ENCODE measurements around the gene COPG2.
"Not testable (repeated sequence)": the region's sequence is repeated elsewhere in the genome, so short reads cannot be mapped to it uniquely, and the experiment has no call there.

Gene COPG2

DNA sequence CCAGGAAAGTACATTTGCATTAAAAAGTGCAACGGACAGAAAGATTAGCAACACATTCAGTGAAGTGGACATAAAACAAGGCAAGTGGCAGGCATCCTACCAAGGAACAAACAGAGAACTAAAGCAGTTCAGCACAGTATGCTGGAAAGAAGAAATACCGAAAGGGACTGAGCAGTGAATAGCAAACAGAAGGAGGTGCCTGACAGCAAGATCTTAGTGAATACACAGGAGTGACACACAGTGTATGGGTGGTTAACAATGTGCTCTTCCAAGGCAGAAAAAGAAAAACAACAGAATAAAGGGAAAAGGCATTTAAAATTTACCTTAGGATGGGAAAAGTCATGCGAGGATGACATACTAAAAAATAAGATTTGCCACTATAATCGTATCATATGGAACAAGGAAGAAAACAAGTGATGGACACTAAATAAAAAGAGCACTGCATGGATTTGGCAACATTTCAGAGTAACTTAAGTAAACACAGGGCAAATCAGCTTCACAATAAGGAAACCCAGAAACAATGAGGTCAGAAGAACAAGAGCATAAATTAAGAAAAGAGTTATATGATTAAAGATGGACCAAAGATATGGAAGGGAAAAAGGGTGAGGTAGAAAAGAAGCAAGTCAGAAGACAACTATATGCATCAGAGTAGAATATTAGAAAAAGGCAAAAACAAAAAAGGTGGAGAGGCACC lies 147.1 kb downstream of the COPG2 start:
- Histone ChIP-seq H3K4me3 (ENCODE audit: low read length, poor library complexity, severe bottlenecking) (no peak overlapping the region), H3F3A (ENCODE audit: low read depth) (no peaks in the 10 kb centered on the region), H3K4me2 (ENCODE audit: low read depth, low read length, poor library complexity, severe bottlenecking) (no peak overlapping the region), H3K79me2 (ENCODE audit: insufficient read depth, low read length) (no peaks in the 10 kb centered on the region), H4K20me1 (ENCODE audit: insufficient read depth, low read length, poor library complexity, severe bottlenecking) (no peaks in the 10 kb centered on the region), H3K36me3 (ENCODE audit: insufficient read depth, low read length) (peaks cover 11% of the 10 kb centered on the region; the same call in 1 of the 2 replicates), H2AFZ (ENCODE audit: low read length) (no peak overlapping the region), H3K27me3 (ENCODE audit: insufficient read depth, low read length, poor library complexity, severe bottlenecking) (no peaks in the 10 kb centered on the region), H3K9me2 (replicated peaks; ENCODE audit: low read depth, low read length) (no peaks in the 10 kb centered on the region), H3K9me3 (ENCODE audit: insufficient read depth, low read depth, low read length) (no peaks in the 10 kb centered on the region), H3K9ac (ENCODE audit: low read depth, low read length, poor library complexity, severe bottlenecking) (no peak overlapping the region), H3K4me1 (ENCODE audit: insufficient read depth, low read length, poor library complexity, severe bottlenecking) (no peaks in the 10 kb centered on the region)
- TF ChIP-seq EZH2phosphoT487 (IDR thresholded peaks at IDR 0.05; ENCODE audit: borderline replicate concordance) = no peak
- TF ChIP-seq, protein P1, sequence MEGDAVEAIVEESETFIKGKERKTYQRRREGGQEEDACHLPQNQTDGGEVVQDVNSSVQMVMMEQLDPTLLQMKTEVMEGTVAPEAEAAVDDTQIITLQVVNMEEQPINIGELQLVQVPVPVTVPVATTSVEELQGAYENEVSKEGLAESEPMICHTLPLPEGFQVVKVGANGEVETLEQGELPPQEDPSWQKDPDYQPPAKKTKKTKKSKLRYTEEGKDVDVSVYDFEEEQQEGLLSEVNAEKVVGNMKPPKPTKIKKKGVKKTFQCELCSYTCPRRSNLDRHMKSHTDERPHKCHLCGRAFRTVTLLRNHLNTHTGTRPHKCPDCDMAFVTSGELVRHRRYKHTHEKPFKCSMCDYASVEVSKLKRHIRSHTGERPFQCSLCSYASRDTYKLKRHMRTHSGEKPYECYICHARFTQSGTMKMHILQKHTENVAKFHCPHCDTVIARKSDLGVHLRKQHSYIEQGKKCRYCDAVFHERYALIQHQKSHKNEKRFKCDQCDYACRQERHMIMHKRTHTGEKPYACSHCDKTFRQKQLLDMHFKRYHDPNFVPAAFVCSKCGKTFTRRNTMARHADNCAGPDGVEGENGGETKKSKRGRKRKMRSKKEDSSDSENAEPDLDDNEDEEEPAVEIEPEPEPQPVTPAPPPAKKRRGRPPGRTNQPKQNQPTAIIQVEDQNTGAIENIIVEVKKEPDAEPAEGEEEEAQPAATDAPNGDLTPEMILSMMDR (conservative IDR thresholded peaks at IDR 0.05; ENCODE audit: low read length) = no peak

DNA sequence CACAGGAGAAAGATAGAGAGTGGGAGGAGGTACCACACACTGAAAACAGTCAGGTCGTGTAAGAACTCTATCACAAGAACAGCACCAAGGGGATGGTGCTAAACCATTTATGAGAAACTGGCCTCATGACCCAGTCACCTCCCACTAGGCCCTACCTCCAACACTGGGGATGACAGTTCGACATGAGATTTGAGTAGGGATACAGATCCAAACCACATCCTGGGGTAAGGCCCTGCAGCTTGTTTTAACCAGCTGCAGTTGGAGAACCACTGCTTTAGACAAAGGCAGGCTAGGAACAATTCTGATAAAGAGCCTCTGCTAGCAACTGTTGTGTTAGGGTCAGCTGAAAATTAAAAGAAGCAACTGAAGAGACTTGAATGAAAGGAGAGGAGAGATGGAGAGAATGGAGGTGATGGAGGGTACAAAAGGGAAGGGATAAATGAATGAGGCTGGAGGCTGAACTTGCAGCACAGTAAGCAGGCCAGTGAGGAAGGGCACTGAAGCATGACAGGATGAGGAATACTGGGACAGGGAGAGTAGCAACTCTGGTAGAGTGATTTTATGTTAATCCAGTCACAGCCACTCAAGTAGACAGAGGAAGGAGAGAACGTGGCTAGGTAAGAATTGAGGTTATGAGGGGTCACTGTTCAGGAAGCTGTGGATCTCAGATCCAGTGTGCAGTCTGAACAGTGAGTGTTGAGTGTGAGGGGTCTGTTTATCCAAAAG lies 153.1 kb downstream of the COPG2 start:
- no peaks in the 10 kb centered on the region for H3K79me2 ChIP-seq (ENCODE audit: insufficient read depth, low read length)
- TF ChIP-seq, protein P1 (conservative IDR thresholded peaks at IDR 0.05; ENCODE audit: low read length) = no peak
- no peak for TF ChIP-seq EZH2phosphoT487 (IDR thresholded peaks at IDR 0.05; ENCODE audit: borderline replicate concordance)
- no peaks in the 10 kb centered on the region for H3K27me3 ChIP-seq (ENCODE audit: insufficient read depth, low read length, poor library complexity, severe bottlenecking)
- no peaks in the 10 kb centered on the region for H3K9me2 ChIP-seq (replicated peaks; ENCODE audit: low read depth, low read length)
- H3K9ac ChIP-seq (ENCODE audit: low read depth, low read length, poor library complexity, severe bottlenecking) = no peak overlapping the region
- H3F3A ChIP-seq (ENCODE audit: low read depth) = no peaks in the 10 kb centered on the region
- no peaks in the 10 kb centered on the region for H4K20me1 ChIP-seq (ENCODE audit: insufficient read depth, low read length, poor library complexity, severe bottlenecking)
- peaks cover 41% of the 10 kb centered on the region; the same call in 1 of the 2 replicates for H3K36me3 ChIP-seq (ENCODE audit: insufficient read depth, low read length)
- H3K4me1 ChIP-seq (ENCODE audit: insufficient read depth, low read length, poor library complexity, severe bottlenecking) = peaks cover 9% of the 10 kb centered on the region
- no peaks in the 10 kb centered on the region for H3K9me3 ChIP-seq (ENCODE audit: insufficient read depth, low read depth, low read length)
- H3K4me3 ChIP-seq (ENCODE audit: low read length, poor library complexity, severe bottlenecking) = no peak overlapping the region
- H3K4me2 ChIP-seq (ENCODE audit: low read depth, low read length, poor library complexity, severe bottlenecking) = no peak overlapping the region
- no peak overlapping the region for H2AFZ ChIP-seq (ENCODE audit: low read length)

DNA sequence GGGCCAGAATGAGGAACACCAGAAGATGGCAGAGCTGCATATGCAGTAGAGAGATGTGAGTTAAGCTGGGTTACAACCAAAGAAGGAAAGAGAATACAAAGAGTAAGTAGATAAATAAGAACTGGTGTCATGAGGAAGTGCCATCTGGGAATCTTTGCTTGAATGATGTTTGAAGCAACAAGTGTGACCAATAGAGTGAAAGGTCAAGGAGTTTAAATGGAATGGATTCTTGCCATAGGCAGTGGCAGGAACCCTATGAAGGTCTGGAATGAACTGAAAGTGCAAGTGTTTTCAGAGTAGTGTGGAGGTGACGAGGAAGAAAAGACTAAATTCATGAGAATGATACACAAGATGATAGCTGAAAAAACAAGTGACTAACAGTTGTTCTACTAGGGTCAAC lies 155.1 kb downstream of the COPG2 start:
- H3F3A ChIP-seq (ENCODE audit: low read depth) = no peaks in the 10 kb centered on the region
- H3K27me3 ChIP-seq (ENCODE audit: insufficient read depth, low read length, poor library complexity, severe bottlenecking) = no peaks in the 10 kb centered on the region
- H3K9me2 ChIP-seq (replicated peaks; ENCODE audit: low read depth, low read length) = no peaks in the 10 kb centered on the region
- no peaks in the 10 kb centered on the region for H3K9me3 ChIP-seq (ENCODE audit: insufficient read depth, low read depth, low read length)
- no peak overlapping the region for H2AFZ ChIP-seq (ENCODE audit: low read length)
- no peaks in the 10 kb centered on the region for H4K20me1 ChIP-seq (ENCODE audit: insufficient read depth, low read length, poor library complexity, severe bottlenecking)
- TF ChIP-seq, protein P1 (conservative IDR thresholded peaks at IDR 0.05; ENCODE audit: low read length) = no peak
- no peak for TF ChIP-seq EZH2phosphoT487 (IDR thresholded peaks at IDR 0.05; ENCODE audit: borderline replicate concordance)
- H3K36me3 ChIP-seq (ENCODE audit: insufficient read depth, low read length) = peaks cover 56% of the 10 kb centered on the region; the same call in 1 of the 2 replicates
- H3K79me2 ChIP-seq (ENCODE audit: insufficient read depth, low read length) = no peaks in the 10 kb centered on the region
- no peak overlapping the region for H3K4me3 ChIP-seq (ENCODE audit: low read length, poor library complexity, severe bottlenecking)
- H3K9ac ChIP-seq (ENCODE audit: low read depth, low read length, poor library complexity, severe bottlenecking) = no peak overlapping the region
- no peak overlapping the region for H3K4me2 ChIP-seq (ENCODE audit: low read depth, low read length, poor library complexity, severe bottlenecking)
- peaks cover 9% of the 10 kb centered on the region for H3K4me1 ChIP-seq (ENCODE audit: insufficient read depth, low read length, poor library complexity, severe bottlenecking)

DNA sequence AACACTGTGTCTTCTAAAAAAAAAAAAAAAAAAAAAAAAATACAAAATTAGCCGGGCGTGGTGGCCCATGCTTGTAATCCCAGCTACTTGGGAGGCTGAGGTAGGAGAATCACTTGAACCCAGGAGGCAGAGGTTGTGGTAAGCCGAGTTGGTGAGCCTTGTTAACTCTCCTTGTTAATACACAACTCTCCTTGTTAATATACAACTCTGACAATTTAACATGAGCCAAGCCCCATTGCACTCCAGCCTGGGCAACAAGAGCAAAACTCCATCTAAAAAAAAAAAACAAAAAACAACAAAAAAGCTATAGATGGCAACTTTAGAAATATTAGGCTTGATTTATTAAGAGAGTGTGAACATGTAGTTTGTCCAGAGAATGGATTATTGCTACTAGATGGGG lies 156.5 kb downstream of the COPG2 start:
- H3K4me3 ChIP-seq (ENCODE audit: low read length, poor library complexity, severe bottlenecking); H3K27me3 ChIP-seq (ENCODE audit: insufficient read depth, low read length, poor library complexity, severe bottlenecking); H2AFZ ChIP-seq (ENCODE audit: low read length); H4K20me1 ChIP-seq (ENCODE audit: insufficient read depth, low read length, poor library complexity, severe bottlenecking); H3K79me2 ChIP-seq (ENCODE audit: insufficient read depth, low read length); H3K4me1 ChIP-seq (ENCODE audit: insufficient read depth, low read length, poor library complexity, severe bottlenecking); H3K9me3 ChIP-seq (ENCODE audit: insufficient read depth, low read depth, low read length); H3K9me2 ChIP-seq (replicated peaks; ENCODE audit: low read depth, low read length); H3K9ac ChIP-seq (ENCODE audit: low read depth, low read length, poor library complexity, severe bottlenecking); H3F3A ChIP-seq (ENCODE audit: low read depth); H3K4me2 ChIP-seq (ENCODE audit: low read depth, low read length, poor library complexity, severe bottlenecking): not testable (repeated sequence)
- H3K36me3 ChIP-seq (ENCODE audit: insufficient read depth, low read length) = peaks cover 60% of the 10 kb centered on the region; the same call in 1 of the 2 replicates

All from Loucy (cell line).